Pons (tissue), 1 donor: ENCODE data around the gene NUB1.

ENCODE experiments used
- DNase-seq: peaks from one replicate; pipeline ENCODE4 v3.0.0-alpha.2; 2016; ENCODE audit warnings: low spot score

NUB1 gene

DNA sequence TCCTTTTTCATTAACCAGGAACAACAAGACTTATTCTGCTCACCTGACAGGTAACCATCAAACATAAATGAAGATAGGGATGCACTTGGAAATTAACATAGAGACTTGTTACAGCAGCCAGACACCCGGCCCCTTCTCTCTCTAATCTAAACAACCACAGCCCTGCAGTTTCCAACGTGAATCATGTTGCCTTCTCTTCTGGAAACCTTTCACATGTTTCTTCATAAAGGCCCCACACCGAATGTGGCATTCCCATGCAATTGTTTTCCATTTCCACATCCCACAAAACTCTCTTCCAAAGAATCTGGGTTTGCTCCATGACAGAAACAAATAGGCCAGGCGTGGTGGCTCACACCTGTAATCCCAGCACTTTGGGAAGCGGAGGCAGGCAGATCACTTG, 83.2 kb downstream of the NUB1 start:
- DNase-seq: no peak

DNA sequence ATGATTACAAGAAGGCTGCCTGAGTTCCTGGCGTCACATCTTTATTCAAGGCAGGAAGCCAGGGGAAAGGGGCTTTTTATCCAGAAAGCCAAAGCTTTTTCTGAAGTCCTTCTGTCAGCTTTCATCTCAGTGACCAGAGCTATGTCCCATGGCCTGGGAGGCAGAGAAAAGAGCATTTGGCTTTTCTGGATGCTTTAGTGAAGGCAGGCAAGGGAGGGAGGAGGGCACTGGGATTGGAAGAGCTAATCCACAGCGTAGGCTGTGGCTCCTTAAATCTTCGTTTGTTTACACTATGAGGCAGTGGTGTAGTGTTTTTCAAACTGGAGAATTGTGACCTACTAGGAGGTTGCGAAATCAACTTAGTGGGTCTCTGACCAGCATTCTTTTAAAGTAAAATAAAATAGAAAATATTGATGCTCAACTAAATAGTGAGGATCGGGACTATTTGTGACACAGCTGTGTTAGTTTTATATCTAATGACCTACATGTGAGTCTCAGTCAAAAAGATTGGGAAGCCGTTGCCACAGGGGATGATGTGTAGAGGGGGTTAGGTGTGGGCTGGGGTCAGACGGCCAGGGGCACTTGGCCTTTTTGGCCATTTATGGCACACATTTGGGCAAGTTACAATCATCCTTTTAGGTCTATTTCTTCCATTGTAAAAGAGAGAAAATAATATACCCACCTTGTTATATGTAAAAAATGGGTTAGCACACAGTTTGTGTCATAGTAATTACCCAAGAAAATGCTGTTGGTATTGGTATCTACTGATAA, 84.2 kb downstream of the NUB1 start:
- DNase-seq: no peak

DNA sequence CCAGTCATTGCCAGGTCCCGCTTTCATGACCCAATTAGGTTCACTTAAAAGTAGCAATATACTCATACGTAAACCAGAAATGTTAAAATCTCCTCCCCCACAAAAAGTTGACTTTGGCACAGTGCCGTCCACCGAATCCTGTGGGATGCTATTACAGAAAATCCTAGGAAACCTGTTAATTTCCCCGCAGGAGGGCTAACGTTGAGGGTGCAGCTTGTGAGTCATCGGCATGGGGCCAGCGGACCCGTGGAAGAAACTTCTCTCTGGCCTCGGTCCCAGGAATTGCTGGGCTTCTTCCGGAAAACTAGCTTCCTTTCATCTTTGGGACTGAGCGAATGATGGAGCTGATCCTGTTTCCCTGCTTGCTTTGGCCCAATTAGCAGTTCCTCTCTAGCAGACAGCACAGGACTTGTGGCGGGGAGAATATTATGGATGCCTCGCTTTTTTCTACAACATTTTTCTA, 84.9 kb downstream of the NUB1 start:
- DNase-seq: no peak

DNA sequence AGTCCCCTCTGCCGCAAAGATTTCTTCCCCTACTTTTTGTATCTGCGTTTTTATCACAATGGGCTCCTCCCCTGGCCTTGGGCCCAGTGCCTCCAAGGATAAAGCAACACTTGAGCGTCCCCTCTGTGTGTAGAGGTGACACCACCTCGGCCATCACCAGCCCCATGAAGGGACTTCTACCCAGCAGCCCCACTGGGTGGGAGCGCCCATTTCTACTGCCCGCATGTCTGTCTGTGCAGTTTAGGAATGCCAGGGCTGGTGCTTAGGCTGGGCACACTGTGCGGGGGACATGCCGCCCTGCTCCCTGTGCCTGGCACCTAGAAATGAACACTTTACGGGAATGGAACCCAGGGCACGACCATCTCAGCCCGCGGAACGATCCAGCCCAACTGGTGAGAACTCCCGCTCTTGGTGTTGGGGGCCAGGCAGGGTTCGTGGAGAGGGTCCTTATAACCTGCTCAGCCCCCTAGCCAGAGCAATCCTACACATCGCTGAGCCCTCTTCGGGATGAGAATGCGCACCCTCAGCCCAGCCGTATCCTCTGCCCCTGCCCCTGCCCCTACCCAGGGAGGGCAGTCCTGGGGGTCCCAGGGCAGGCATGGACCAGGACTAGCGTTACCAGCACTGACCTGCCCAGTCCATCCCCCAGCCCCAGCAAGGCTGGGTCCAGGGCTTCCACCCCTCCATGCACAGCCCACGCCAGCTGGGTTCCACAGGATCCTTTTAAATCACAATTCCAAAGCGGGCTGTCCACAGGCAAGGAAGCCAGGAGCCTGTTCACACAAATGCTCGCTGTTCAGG, 85.5 kb downstream of the NUB1 start:
- DNase-seq: no peak

DNA sequence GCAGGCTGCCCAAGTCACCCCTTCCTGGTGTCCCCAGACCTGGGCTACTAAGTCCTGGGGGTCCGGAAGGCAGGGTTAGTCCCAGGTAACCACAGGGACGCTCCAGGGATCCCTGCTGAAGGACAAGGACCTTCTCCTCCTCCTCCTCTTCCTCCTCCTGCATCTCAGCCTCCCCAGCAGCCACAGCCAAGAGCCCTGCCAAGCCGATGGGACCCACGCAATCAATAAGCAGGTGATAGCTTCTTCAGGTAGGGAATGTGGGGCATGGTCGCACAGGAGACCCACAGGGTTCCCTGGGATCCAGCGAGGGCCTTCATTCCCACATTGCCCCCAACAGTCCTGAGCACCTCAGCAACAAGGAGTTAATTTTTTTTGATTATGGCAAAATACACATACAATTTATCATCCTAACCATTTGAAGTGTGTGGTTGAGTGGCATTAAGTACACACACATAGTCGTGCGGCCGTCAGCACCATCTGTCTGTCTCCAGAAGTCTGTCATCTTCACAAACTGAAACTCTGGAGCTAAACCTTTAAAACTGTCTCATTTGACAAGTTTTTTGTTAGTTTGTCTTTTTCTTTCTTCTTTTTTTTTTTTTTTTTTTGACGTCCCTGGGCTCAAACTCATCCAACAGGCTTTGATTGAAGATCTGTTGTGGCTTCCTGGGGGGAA, 86.2 kb downstream of the NUB1 start:
- DNase-seq: no peak
